Endodermal cell (in vitro differentiated cells): ENCODE measurements around the gene OR2L8. TPM values are rescaled to one million over a fixed set of nuclear protein-coding genes. Genes with fewer than 3 reads are reported as not detected.

Experiments used
- DNase-seq: peaks from one replicate; pipeline ENCODE4 v3.0.0-alpha.2; 2017
- H3K27ac ChIP-seq: 2 replicates; pipeline ENCODE4 v1.5.1; 2013; ENCODE audit warnings: mild to moderate bottlenecking, low read depth, low read length, moderate library complexity
- H3K27me3 ChIP-seq: 2 replicates; pipeline ENCODE4 v1.6.1; 2013; ENCODE audit warnings: mild to moderate bottlenecking, low read length, moderate library complexity; ENCODE audit not compliant: insufficient read depth, control insufficient read depth, poor library complexity, severe bottlenecking
- H3K36me3 ChIP-seq: 2 replicates; pipeline ENCODE4 v1.7.0; 2013; ENCODE audit warnings: mild to moderate bottlenecking, low read length, moderate library complexity; ENCODE audit not compliant: control insufficient read depth, insufficient read depth
- H3K4me1 ChIP-seq: one replicate; pipeline ENCODE4 v1.7.0; 2013; ENCODE audit warnings: low read length; ENCODE audit not compliant: control insufficient read depth, insufficient read depth
- H3K4me3 ChIP-seq: 2 replicates; pipeline ENCODE4 v1.5.1; 2013; ENCODE audit warnings: mild to moderate bottlenecking, low read length, moderate library complexity
- H3K9ac ChIP-seq: 2 replicates; pipeline ENCODE4 v1.6.1; 2013; ENCODE audit warnings: mild to moderate bottlenecking, low read length, moderate library complexity; ENCODE audit not compliant: poor library complexity, severe bottlenecking; ENCODE audit errors: extremely low read depth
- H3K9me3 ChIP-seq: 2 replicates; pipeline ENCODE4 v1.6.1; 2013; ENCODE audit warnings: mild to moderate bottlenecking, low read length, moderate library complexity; ENCODE audit not compliant: control insufficient read depth
- H3K27ac Mint-ChIP-seq: 2 replicates; pipeline ENCODE4 v1.8.0; 2020; ENCODE audit warnings: mixed read lengths
- H3K27me3 Mint-ChIP-seq: 2 replicates; pipeline ENCODE4 v1.8.0; 2021; ENCODE audit warnings: mild to moderate bottlenecking, mixed read lengths; ENCODE audit not compliant: insufficient read depth
- H3K36me3 Mint-ChIP-seq: 2 replicates; pipeline ENCODE4 v1.8.0; 2020; ENCODE audit warnings: low read depth, mixed read lengths
- H3K4me1 Mint-ChIP-seq: 2 replicates; pipeline ENCODE4 v1.8.0; 2020; ENCODE audit warnings: mixed read lengths
- H3K4me3 Mint-ChIP-seq: 2 replicates; pipeline ENCODE4 v1.8.0; 2020; ENCODE audit warnings: mild to moderate bottlenecking, moderate library complexity, mixed read lengths
- H3K9me3 Mint-ChIP-seq: 2 replicates; pipeline ENCODE4 v1.8.0; 2020; ENCODE audit warnings: mild to moderate bottlenecking, mixed read lengths
- CTCF ChIP-seq: fragments of 200-600 bp; sonication (generic); conservative IDR thresholded peaks from 2 replicates; pipeline ENCODE4 v1.5.0; 2021; ENCODE audit warnings: antibody characterized with exemption, mild to moderate bottlenecking
- WGBS, 2 experiments: methylation state at CpG; one replicate each; pipeline versions ENCODE4 v1.1.5 to v1.1.7; 2013; ENCODE audit warnings: missing lambda C conversion rate in 2 of 2, mixed read lengths in 1 of 2; ENCODE audit not compliant: insufficient coverage in 1 of 2, insufficient read length in 1 of 2; 5-methylcytosine and 5-hydroxymethylcytosine counted together
- long read RNA-seq, 4 experiments: library from polyadenylated mRNA in 2 of 4; library from RNA in 1 of 4; library from capped mRNA in 1 of 4; stranded (forward) in 3 of 4; unstranded in 1 of 4; transcript quantifications; one replicate each; pipeline ENCODE4 v2.0.0, GENCODE V29; 2020 to 2021; ENCODE audit warnings: inconsistent platforms in 1 of 4
- polyA plus RNA-seq, 2 experiments: library from polyadenylated mRNA; stranded (reverse); fragments of 50-300 nt; gene quantifications; one replicate each; pipeline ENCODE4 v1.2.3, GENCODE V29; 2013
- total RNA-seq, 2 donors: library from RNA; stranded (reverse); fragmentation: NEBNext Ultra II Directional in 1 of 2; extraction: Animal tissue kit (Norgen Biotek cat#: 25700) in 1 of 2; gene quantifications; 2 replicates in 1 of 2; 3 replicates in 1 of 2; pipeline ENCODE4 v1.2.1, GENCODE V29; 2021

The OR2L8 gene
- total RNA-seq, result not detected
- polyA plus RNA-seq (2013, experiment 1 of 2), result not detected
- polyA plus RNA-seq (2013, experiment 2 of 2), result not detected
- long read RNA-seq, experiment 1, result 0 reads
- long read RNA-seq, experiment 2, result 0 reads
- long read RNA-seq, experiment 3, result 0 reads
- long read RNA-seq, experiment 4, result 0 reads

- H3K9ac ChIP-seq, result no peak within 1 kb of the TSS
- H3K9me3 ChIP-seq, result peaks cover 76% of the 10 kb centered on the region
- no peaks in the 10 kb centered on the region for H3K27me3 Mint-ChIP-seq
- no peaks in the 10 kb centered on the region for H3K4me1 ChIP-seq
- H3K9me3 Mint-ChIP-seq, result peaks cover 80% of the 10 kb centered on the region
- H3K27me3 ChIP-seq, result no peaks in the 10 kb centered on the region
- H3K27ac ChIP-seq, result no peak within 1 kb of the TSS
- 82 to 83% methylated on average over 3 of the region's 3 CpGs for WGBS, 2 experiments
- no peak within 1 kb of the TSS for H3K27ac Mint-ChIP-seq
- H3K4me3 ChIP-seq, result no peak within 1 kb of the TSS
- H3K36me3 ChIP-seq, result no peaks in the 10 kb centered on the region
- no peak for TF ChIP-seq CTCF
- H3K36me3 Mint-ChIP-seq, result no peaks in the 10 kb centered on the region
- DNase-seq, result no peak
- H3K4me3 Mint-ChIP-seq, result no peak within 1 kb of the TSS
- no peaks in the 10 kb centered on the region for H3K4me1 Mint-ChIP-seq
These were observed at the start of gene OR2L8 for GRCh38 chr1:247948558-247948957. OR2L8 (plus strand) TSS chr1:247948858; CDS start chr1:247948858, 0 bp downstream.

DNA sequence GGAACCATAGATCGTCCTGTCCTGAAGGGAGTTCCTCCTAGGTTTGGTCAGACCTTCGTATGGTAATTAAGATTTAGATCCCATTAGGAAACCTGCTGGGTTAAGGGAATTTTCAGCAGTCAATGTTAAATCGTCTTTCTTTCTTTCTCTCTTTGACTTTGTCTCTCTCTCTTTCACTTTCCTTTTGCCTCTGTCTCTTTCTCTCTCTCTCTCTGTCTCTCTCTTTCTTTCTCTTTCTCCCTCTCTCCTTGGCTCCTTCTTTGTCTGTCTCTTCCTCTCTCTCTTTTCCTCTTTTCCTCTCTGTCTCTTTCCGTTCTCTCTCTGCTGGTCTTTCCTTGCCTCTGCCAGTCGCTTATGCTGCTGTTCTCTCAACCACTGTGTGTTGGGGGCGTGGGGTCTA lies 44.5 kb upstream of the OR2L8 start:
- Histone ChIP-seq H3K36me3 (no peaks in the 10 kb centered on the region), H3K4me1 (no peaks in the 10 kb centered on the region), H3K9me3 (peaks cover 50% of the 10 kb centered on the region), H3K27me3 (no peaks in the 10 kb centered on the region), H3K27ac (no peak overlapping the region), H3K4me3 (no peak overlapping the region), H3K9ac (no peak overlapping the region)
- H3K36me3 Mint-ChIP-seq, result peaks cover 5% of the 10 kb centered on the region
- H3K27ac Mint-ChIP-seq, result no peak overlapping the region
- no peak for TF ChIP-seq CTCF
- no peak for DNase-seq
- WGBS, 2 experiments, result 76 to 90% methylated on average over 3 to 6 of the region's 6 CpGs
- no peak overlapping the region for H3K4me3 Mint-ChIP-seq
- peaks cover 71% of the 10 kb centered on the region for H3K9me3 Mint-ChIP-seq
- no peaks in the 10 kb centered on the region for H3K4me1 Mint-ChIP-seq
- H3K27me3 Mint-ChIP-seq, result no peaks in the 10 kb centered on the region

DNA sequence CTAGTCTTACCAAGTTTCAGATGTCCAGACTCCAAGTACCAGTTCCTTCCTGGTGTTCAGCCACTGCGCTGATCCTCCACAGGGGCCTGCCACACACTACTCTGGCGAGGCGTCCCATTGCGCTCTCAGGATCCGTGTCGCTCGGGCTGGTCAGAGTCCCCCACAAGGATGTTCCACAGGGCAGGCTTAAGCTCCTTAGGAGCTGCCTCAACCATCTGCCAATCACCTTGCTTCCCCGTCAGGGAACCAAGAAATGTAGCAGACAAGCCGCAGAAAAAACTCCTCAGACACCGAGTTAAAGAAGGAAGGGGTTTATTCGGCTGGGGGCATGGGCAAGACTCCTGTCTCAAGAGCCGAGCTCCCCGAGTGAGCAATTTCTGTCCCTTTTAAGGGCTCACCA lies 43.5 kb upstream of the OR2L8 start:
- TF ChIP-seq CTCF, result no peak
- Histone ChIP-seq H3K9ac (no peak overlapping the region), H3K27me3 (no peaks in the 10 kb centered on the region), H3K36me3 (no peaks in the 10 kb centered on the region), H3K4me3 (no peak overlapping the region), H3K27ac (no peak overlapping the region), H3K9me3 (peaks cover 54% of the 10 kb centered on the region), H3K4me1 (no peaks in the 10 kb centered on the region)
- 80 to 88% methylated on average over 4 to 13 of the region's 13 CpGs for WGBS, 2 experiments
- no peak overlapping the region for H3K4me3 Mint-ChIP-seq
- no peak for DNase-seq
- peaks cover 5% of the 10 kb centered on the region for H3K36me3 Mint-ChIP-seq
- H3K4me1 Mint-ChIP-seq, result no peaks in the 10 kb centered on the region
- no peaks in the 10 kb centered on the region for H3K27me3 Mint-ChIP-seq
- H3K27ac Mint-ChIP-seq, result no peak overlapping the region
- H3K9me3 Mint-ChIP-seq, result peaks cover 75% of the 10 kb centered on the region
